Right lobe of liver (tissue), 4 donors: Measurements from ENCODE around the gene GCNT1.

ENCODE experiments used
- POLR2A ChIP-seq: fragments of 450-650 bp; IDR thresholded peaks from one replicate; pipeline ENCODE4 v1.6.1; 2017; ENCODE audit warnings: antibody characterized with exemption, mild to moderate bottlenecking
- TF ChIP-seq, protein P1 (sequence below), 4 donors: fragments of 200-600 bp in 3 of 4; fragments of 450-650 bp in 1 of 4; IDR thresholded peaks; one replicate each; pipeline versions ENCODE4 v1.5.1 to v1.8.0; 2016 to 2022; ENCODE audit warnings: antibody characterized with exemption in 4 of 4, mild to moderate bottlenecking in 2 of 4
- donor health status: DM: no; HTN: no; CAD: no.
- donor health status: DM: no; HTN: no; CAD: no.
- donor health status: DM: no; HTN: yes; CAD: no.

DNA sequence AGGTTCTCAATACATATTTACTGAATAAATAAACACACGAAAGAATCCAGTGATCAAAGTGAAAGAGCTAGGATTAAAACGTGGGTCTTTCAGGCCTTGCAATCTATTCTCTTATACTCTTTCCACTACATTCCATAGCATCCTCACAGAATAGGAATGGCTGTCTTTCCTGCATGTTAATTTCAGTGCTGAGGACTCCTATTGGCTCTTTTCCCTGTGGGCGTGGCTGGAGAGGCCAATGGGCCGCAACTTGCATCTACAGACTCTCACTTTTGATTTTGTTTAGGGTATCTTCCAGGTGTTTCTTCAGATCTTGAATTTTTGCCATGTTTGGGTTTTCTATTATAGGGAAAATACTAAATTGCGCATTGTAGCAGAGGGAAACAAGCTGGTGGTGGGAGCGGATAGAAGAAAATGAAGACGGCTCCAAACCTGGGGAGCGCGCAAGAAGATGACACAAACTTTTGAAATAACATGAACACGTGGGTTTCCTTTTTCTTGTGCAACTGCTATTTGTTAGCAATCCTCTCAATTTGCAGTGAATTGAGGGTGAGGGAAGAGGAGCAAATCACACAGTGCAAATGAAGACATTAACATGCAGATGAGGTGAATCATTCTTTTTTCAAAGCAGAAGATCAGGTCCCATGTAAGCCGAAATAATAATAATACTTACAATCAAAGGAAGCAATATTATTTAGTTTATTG lies 93.9 kb downstream of the GCNT1 start:
- no peak for TF ChIP-seq POLR2A
- TF ChIP-seq, protein P1, sequence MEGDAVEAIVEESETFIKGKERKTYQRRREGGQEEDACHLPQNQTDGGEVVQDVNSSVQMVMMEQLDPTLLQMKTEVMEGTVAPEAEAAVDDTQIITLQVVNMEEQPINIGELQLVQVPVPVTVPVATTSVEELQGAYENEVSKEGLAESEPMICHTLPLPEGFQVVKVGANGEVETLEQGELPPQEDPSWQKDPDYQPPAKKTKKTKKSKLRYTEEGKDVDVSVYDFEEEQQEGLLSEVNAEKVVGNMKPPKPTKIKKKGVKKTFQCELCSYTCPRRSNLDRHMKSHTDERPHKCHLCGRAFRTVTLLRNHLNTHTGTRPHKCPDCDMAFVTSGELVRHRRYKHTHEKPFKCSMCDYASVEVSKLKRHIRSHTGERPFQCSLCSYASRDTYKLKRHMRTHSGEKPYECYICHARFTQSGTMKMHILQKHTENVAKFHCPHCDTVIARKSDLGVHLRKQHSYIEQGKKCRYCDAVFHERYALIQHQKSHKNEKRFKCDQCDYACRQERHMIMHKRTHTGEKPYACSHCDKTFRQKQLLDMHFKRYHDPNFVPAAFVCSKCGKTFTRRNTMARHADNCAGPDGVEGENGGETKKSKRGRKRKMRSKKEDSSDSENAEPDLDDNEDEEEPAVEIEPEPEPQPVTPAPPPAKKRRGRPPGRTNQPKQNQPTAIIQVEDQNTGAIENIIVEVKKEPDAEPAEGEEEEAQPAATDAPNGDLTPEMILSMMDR (IDR thresholded peaks at IDR 0.05) = no peak
